HG02870 (cell line): Measurements from ENCODE around the gene YIF1B.
"Not testable (repeated sequence)": the region's sequence is repeated elsewhere in the genome, so short reads cannot be mapped to it uniquely, and the experiment has no call there.

Source experiments
- ATAC-seq: cut with Tn5 transposase; IDR thresholded peaks from one replicate; pipeline ENCODE4 v1.9.1; 2021; ENCODE audit warnings: mild to moderate bottlenecking, moderate library complexity; ENCODE audit not compliant: unreplicated experiment

The YIF1B gene

GRCh38 chr19:38315657-38316476 lies at the start of gene YIF1B:
YIF1B (minus strand) TSS chr19:38315947; CDS start chr19:38315917, 30 bp downstream.
- ATAC-seq: peak; percentile 83

GRCh38 chr19:38362946-38363688 lies 47.4 kb upstream of the YIF1B start:
- not testable (repeated sequence) for ATAC-seq

GRCh38 chr19:38362076-38362945 lies 46.6 kb upstream of the YIF1B start:
- ATAC-seq: no peak

- ATAC-seq: no peak
Observed at GRCh38 chr19:38361633-38362075, 45.9 kb upstream of the YIF1B start.

- no peak for ATAC-seq
Observed at GRCh38 chr19:38360839-38361631, 45.3 kb upstream of the YIF1B start.

- ATAC-seq: no peak
Observed at GRCh38 chr19:38360351-38360750, 44.6 kb upstream of the YIF1B start.

GRCh38 chr19:38359242-38360021 lies 43.7 kb upstream of the YIF1B start:
- ATAC-seq: no peak

- no peak for ATAC-seq
Observed at GRCh38 chr19:38358071-38358470, 42.3 kb upstream of the YIF1B start.

- no peak for ATAC-seq
Observed at GRCh38 chr19:38355728-38356725, 40.3 kb upstream of the YIF1B start.

GRCh38 chr19:38352611-38353010 lies 36.9 kb upstream of the YIF1B start:
- ATAC-seq: no peak

GRCh38 chr19:38351865-38352395 lies 36.2 kb upstream of the YIF1B start:
- ATAC-seq: no peak

- ATAC-seq: no peak
Observed at GRCh38 chr19:38350883-38351282, 35.1 kb upstream of the YIF1B start.

- ATAC-seq: no peak
Observed at GRCh38 chr19:38346837-38347236, 31.1 kb upstream of the YIF1B start.

- ATAC-seq: no peak
Observed at GRCh38 chr19:38340927-38341326, 25.2 kb upstream of the YIF1B start.

- not testable (repeated sequence) for ATAC-seq
Observed at GRCh38 chr19:38339011-38339410, 23.3 kb upstream of the YIF1B start.

- no peak for ATAC-seq
Observed at GRCh38 chr19:38337360-38337653, 21.6 kb upstream of the YIF1B start.

- ATAC-seq: peak; percentile 41
Observed at GRCh38 chr19:38336638-38337359, 21.1 kb upstream of the YIF1B start.
